ENCODE measurements around the gene GMFB.

Gene GMFB

GRCh38 chr14:54503486-54503885 is 14.7 kb upstream of the GMFB start:
- H3K9me3 Mint-ChIP-seq, result no peaks in the 10 kb centered on the region
- H3K4me1 Mint-ChIP-seq (ENCODE audit: low read depth), result no peaks in the 10 kb centered on the region
- peaks cover 3% of the 10 kb centered on the region for H3K27me3 Mint-ChIP-seq
- H3K4me3 Mint-ChIP-seq, result no peak overlapping the region
- no peaks in the 10 kb centered on the region for H3K36me3 Mint-ChIP-seq (ENCODE audit: low read depth)
- no peak overlapping the region for H3K27ac Mint-ChIP-seq

- H3K4me1 Mint-ChIP-seq (ENCODE audit: low read depth), result no peaks in the 10 kb centered on the region
- H3K36me3 Mint-ChIP-seq (ENCODE audit: low read depth), result no peaks in the 10 kb centered on the region
These were observed 13.8 kb upstream of the GMFB start for GRCh38 chr14:54502602-54503001.

GRCh38 chr14:54501480-54501879 is 12.7 kb upstream of the GMFB start:
- Mint-ChIP-seq H3K36me3 (ENCODE audit: low read depth) (no peaks in the 10 kb centered on the region), H3K27me3 (peaks cover 7% of the 10 kb centered on the region), H3K4me1 (ENCODE audit: low read depth) (no peaks in the 10 kb centered on the region), H3K27ac (no peak overlapping the region), H3K9me3 (no peaks in the 10 kb centered on the region), H3K4me3 (no peak overlapping the region)

More at GRCh38 chr14:54502602-54503001, 13.8 kb upstream of the GMFB start:
- no peak overlapping the region for H3K27ac Mint-ChIP-seq
- no peaks in the 10 kb centered on the region for H3K9me3 Mint-ChIP-seq
- peaks cover 7% of the 10 kb centered on the region for H3K27me3 Mint-ChIP-seq
- H3K4me3 Mint-ChIP-seq, result no peak overlapping the region

- H3K27ac Mint-ChIP-seq, result no peak overlapping the region
These were observed 12.0 kb upstream of the GMFB start for GRCh38 chr14:54500744-54501143.

GRCh38 chr14:54498579-54498978 is 9.8 kb upstream of the GMFB start:
- Mint-ChIP-seq H3K27ac (no peak overlapping the region), H3K4me1 (ENCODE audit: low read depth) (peaks cover 4% of the 10 kb centered on the region), H3K27me3 (peaks cover 7% of the 10 kb centered on the region), H3K4me3 (no peak overlapping the region), H3K9me3 (no peaks in the 10 kb centered on the region), H3K36me3 (ENCODE audit: low read depth) (no peaks in the 10 kb centered on the region)

More at GRCh38 chr14:54500744-54501143, 12.0 kb upstream of the GMFB start:
- Mint-ChIP-seq H3K9me3 (no peaks in the 10 kb centered on the region), H3K36me3 (ENCODE audit: low read depth) (no peaks in the 10 kb centered on the region), H3K4me3 (no peak overlapping the region), H3K4me1 (ENCODE audit: low read depth) (peaks cover 4% of the 10 kb centered on the region), H3K27me3 (peaks cover 7% of the 10 kb centered on the region)

GRCh38 chr14:54498095-54498531 is 9.3 kb upstream of the GMFB start:
- Mint-ChIP-seq H3K4me1 (ENCODE audit: low read depth) (peaks cover 4% of the 10 kb centered on the region), H3K27ac (no peak overlapping the region), H3K36me3 (ENCODE audit: low read depth) (no peaks in the 10 kb centered on the region)

GRCh38 chr14:54497224-54497623 is 8.4 kb upstream of the GMFB start:
- Mint-ChIP-seq H3K27me3 (peaks cover 7% of the 10 kb centered on the region), H3K4me1 (ENCODE audit: low read depth) (peaks cover 4% of the 10 kb centered on the region), H3K27ac (no peak overlapping the region), H3K9me3 (no peaks in the 10 kb centered on the region), H3K4me3 (no peak overlapping the region), H3K36me3 (ENCODE audit: low read depth) (no peaks in the 10 kb centered on the region)

More at GRCh38 chr14:54498095-54498531, 9.3 kb upstream of the GMFB start:
- Mint-ChIP-seq H3K4me3 (no peak overlapping the region), H3K27me3 (peaks cover 7% of the 10 kb centered on the region), H3K9me3 (no peaks in the 10 kb centered on the region)

GRCh38 chr14:54493293-54493692 is 4.5 kb upstream of the GMFB start:
- Mint-ChIP-seq H3K27me3 (peaks cover 2% of the 10 kb centered on the region), H3K36me3 (ENCODE audit: low read depth) (no peaks in the 10 kb centered on the region), H3K4me3 (no peak overlapping the region), H3K27ac (no peak overlapping the region), H3K9me3 (no peaks in the 10 kb centered on the region), H3K4me1 (ENCODE audit: low read depth) (peaks cover 25% of the 10 kb centered on the region)

GRCh38 chr14:54490445-54491175 is 1.8 kb upstream of the GMFB start:
- Mint-ChIP-seq H3K4me1 (ENCODE audit: low read depth) (peaks cover 45% of the 10 kb centered on the region), H3K9me3 (no peaks in the 10 kb centered on the region), H3K27ac (peak overlapping the region; percentile 96), H3K4me3 (peak overlapping the region; percentile 99), H3K27me3 (no peaks in the 10 kb centered on the region), H3K36me3 (ENCODE audit: low read depth) (peaks cover 14% of the 10 kb centered on the region)

- peaks cover 53% of the 10 kb centered on the region for H3K4me1 Mint-ChIP-seq (ENCODE audit: low read depth)
- peak overlapping the region; percentile 99 for H3K4me3 Mint-ChIP-seq
- no peaks in the 10 kb centered on the region for H3K9me3 Mint-ChIP-seq
- peak overlapping the region; percentile 96 for H3K27ac Mint-ChIP-seq
- peaks cover 18% of the 10 kb centered on the region for H3K36me3 Mint-ChIP-seq (ENCODE audit: low read depth)
- H3K27me3 Mint-ChIP-seq, result no peaks in the 10 kb centered on the region
These were observed 1.1 kb upstream of the GMFB start for GRCh38 chr14:54489731-54490444.

- Mint-ChIP-seq H3K9me3 (no peaks in the 10 kb centered on the region), H3K4me3 (peak overlapping the region; percentile 99), H3K27ac (peak overlapping the region; percentile 96), H3K4me1 (ENCODE audit: low read depth) (peaks cover 58% of the 10 kb centered on the region), H3K36me3 (ENCODE audit: low read depth) (peaks cover 18% of the 10 kb centered on the region), H3K27me3 (no peaks in the 10 kb centered on the region)
These were observed 521 bp upstream of the GMFB start for GRCh38 chr14:54489318-54489683.

GRCh38 chr14:54488318-54488645 is 498 bp downstream of the GMFB start:
- Mint-ChIP-seq H3K27me3 (no peaks in the 10 kb centered on the region), H3K27ac (peak overlapping the region; percentile 99), H3K36me3 (ENCODE audit: low read depth) (peaks cover 25% of the 10 kb centered on the region), H3K4me1 (ENCODE audit: low read depth) (peaks cover 69% of the 10 kb centered on the region), H3K9me3 (no peaks in the 10 kb centered on the region), H3K4me3 (peak overlapping the region; percentile 99)

- Mint-ChIP-seq H3K4me3 (peak overlapping the region; percentile 99), H3K9me3 (no peaks in the 10 kb centered on the region), H3K27me3 (no peaks in the 10 kb centered on the region), H3K36me3 (ENCODE audit: low read depth) (peaks cover 30% of the 10 kb centered on the region), H3K27ac (peak overlapping the region; percentile 99), H3K4me1 (ENCODE audit: low read depth) (peaks cover 74% of the 10 kb centered on the region)
These were observed 1.0 kb downstream of the GMFB start for GRCh38 chr14:54487771-54488170.

GRCh38 chr14:54486685-54487084 is 2.1 kb downstream of the GMFB start:
- H3K4me1 Mint-ChIP-seq (ENCODE audit: low read depth), result peaks cover 76% of the 10 kb centered on the region
- H3K4me3 Mint-ChIP-seq, result peak overlapping the region; percentile 99
- peak overlapping the region; percentile 99 for H3K27ac Mint-ChIP-seq
- H3K36me3 Mint-ChIP-seq (ENCODE audit: low read depth), result peaks cover 39% of the 10 kb centered on the region
- H3K27me3 Mint-ChIP-seq, result no peaks in the 10 kb centered on the region
- no peaks in the 10 kb centered on the region for H3K9me3 Mint-ChIP-seq

GRCh38 chr14:54483846-54484245 is 4.9 kb downstream of the GMFB start:
- Mint-ChIP-seq H3K4me1 (ENCODE audit: low read depth) (peaks cover 56% of the 10 kb centered on the region), H3K27ac (peak overlapping the region; percentile 23), H3K36me3 (ENCODE audit: low read depth) (peaks cover 52% of the 10 kb centered on the region), H3K27me3 (no peaks in the 10 kb centered on the region), H3K9me3 (no peaks in the 10 kb centered on the region), H3K4me3 (peak overlapping the region; percentile 32)

Measured in stimulated activated naive CD8-positive, alpha-beta T cell treated with anti-CD3 and anti-CD28 coated beads, Interleukin-15, Interleukin-2, amounts not matched to agents 100 ng/mL and 50 ng/mL, for 24 hours (primary cell).